ENCODE results near the gene RIPPLY1.

DNA sequence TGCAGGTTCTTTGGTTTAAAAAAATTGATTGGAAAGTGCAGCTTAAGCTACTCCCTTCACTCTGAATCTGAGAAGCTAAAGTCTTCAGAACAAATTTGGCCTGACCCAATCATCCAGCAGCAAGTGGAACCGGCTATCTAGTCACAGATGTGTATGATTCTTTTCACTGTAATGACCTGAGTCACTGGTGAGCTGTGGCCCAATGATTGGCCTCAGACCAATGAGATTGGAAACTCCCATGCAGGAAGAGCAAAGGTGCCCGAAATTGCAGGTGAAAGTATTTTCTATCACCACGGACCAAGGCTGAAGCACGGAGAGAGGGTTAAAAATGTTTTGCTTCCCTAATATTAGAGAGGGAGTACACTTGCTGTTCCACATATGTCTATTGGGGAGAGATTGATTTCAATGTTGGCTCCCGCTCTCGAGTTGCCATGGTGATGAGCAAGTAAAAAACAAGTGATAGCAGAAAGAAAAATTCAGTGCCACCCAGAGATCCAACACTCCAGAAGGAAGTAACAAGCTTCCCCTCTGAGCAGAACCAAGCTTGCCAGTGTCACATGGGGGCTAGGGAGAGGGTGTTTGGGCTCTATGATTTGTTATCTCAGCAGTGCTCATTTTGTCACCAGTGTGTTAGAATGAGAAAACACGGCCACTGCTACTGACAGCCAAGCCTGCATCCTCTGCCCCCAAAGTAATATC is 11.2 kb downstream of the RIPPLY1 start:
- TF ChIP-seq POLR2A (IDR thresholded peaks at IDR 0.05), result no peak
- TF ChIP-seq, protein P1, sequence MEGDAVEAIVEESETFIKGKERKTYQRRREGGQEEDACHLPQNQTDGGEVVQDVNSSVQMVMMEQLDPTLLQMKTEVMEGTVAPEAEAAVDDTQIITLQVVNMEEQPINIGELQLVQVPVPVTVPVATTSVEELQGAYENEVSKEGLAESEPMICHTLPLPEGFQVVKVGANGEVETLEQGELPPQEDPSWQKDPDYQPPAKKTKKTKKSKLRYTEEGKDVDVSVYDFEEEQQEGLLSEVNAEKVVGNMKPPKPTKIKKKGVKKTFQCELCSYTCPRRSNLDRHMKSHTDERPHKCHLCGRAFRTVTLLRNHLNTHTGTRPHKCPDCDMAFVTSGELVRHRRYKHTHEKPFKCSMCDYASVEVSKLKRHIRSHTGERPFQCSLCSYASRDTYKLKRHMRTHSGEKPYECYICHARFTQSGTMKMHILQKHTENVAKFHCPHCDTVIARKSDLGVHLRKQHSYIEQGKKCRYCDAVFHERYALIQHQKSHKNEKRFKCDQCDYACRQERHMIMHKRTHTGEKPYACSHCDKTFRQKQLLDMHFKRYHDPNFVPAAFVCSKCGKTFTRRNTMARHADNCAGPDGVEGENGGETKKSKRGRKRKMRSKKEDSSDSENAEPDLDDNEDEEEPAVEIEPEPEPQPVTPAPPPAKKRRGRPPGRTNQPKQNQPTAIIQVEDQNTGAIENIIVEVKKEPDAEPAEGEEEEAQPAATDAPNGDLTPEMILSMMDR (IDR thresholded peaks at IDR 0.05), result no peak

Measured in stomach (tissue), 4 donors.